Stomach (tissue), 9 donors: ENCODE measurements around the gene PSMB7. TPM values are rescaled to one million over a fixed set of nuclear protein-coding genes. Genes with fewer than 3 reads are reported as not detected.

Source experiments
- DNase-seq, 2 donors: peaks; one replicate each; pipeline versions ENCODE4 v3.0.0 to v3.0.0-alpha.2; 2013 to 2019
- H3K27ac ChIP-seq, 5 donors: fragments of 200-600 bp in 4 of 5; sonication (generic) in 4 of 5; one replicate each; pipeline ENCODE4 v1.5.1; 2013 to 2019; ENCODE audit warnings: mild to moderate bottlenecking in 1 of 5, moderate library complexity in 1 of 5
- H3K27me3 ChIP-seq, 3 donors: fragments of 200-600 bp; sonication (generic); one replicate each; pipeline ENCODE4 v1.5.1; 2017 to 2019; ENCODE audit warnings: mixed run types in 1 of 3
- H3K36me3 ChIP-seq, 4 donors: fragments of 200-600 bp; sonication (generic); 1 replicate in 3 of 4; 2 replicates in 1 of 4; pipeline ENCODE4 v1.5.1; 2016 to 2019
- H3K4me1 ChIP-seq, 4 donors: fragments of 200-600 bp; sonication (generic); one replicate each; pipeline ENCODE4 v1.5.1; 2016 to 2019
- H3K4me3 ChIP-seq, 4 donors: fragments of 200-600 bp; sonication (generic) in 3 of 4; one replicate each; pipeline ENCODE4 v1.5.1; 2016 to 2019; ENCODE audit warnings: mild to moderate bottlenecking in 1 of 4
- H3K9me3 ChIP-seq, 4 donors: fragments of 200-600 bp; sonication (generic); one replicate each; pipeline ENCODE4 v1.5.1; 2016 to 2019
- CTCF ChIP-seq, 7 experiments: fragments of 450-650 bp in 4 of 7; fragments of 200-600 bp in 3 of 7; sonication (generic) in 3 of 7; IDR thresholded peaks; one replicate each; pipeline ENCODE4 v1.5.1; 2016 to 2019; ENCODE audit warnings: antibody characterized with exemption in 7 of 7, control low read depth in 2 of 7, mild to moderate bottlenecking in 1 of 7
- EP300 ChIP-seq: sonication (generic); formaldehyde crosslinking; IDR thresholded peaks from one replicate; pipeline ENCODE4 v1.6.1; 2017; ENCODE audit warnings: antibody characterized with exemption
- POLR2A ChIP-seq, 4 donors: fragments of 450-650 bp; IDR thresholded peaks; one replicate each; pipeline ENCODE4 v1.6.1; 2016; ENCODE audit warnings: antibody characterized with exemption in 4 of 4, control low read depth in 2 of 4, mild to moderate bottlenecking in 1 of 4, moderate library complexity in 1 of 4
- POLR2AphosphoS5 ChIP-seq, 3 donors: sonication (generic); formaldehyde crosslinking; IDR thresholded peaks; one replicate each; pipeline ENCODE4 v1.6.1; 2016; ENCODE audit warnings: antibody characterized with exemption in 3 of 3
- WGBS, 5 donors: extraction: QIAGEN DNeasy Blood & Tissue Kit in 3 of 5; methylation state at CpG; one replicate each; pipeline versions ENCODE4 v1.1.5 to v1.1.7; 2013 to 2018; 5-methylcytosine and 5-hydroxymethylcytosine counted together
- intact Hi-C: fragments of 100-400 bp; cut with DNase I; formaldehyde crosslinking; loops from one replicate; pipeline ENCODE4 v1.15.1; 2023; ENCODE audit warnings: low total_unique reads
- polyA plus RNA-seq, 3 donors: library from polyadenylated mRNA; stranded (reverse); fragments of 200-250 nt; gene quantifications; one replicate each; pipeline ENCODE4 v1.2.3, GENCODE V29; 2013
- total RNA-seq, 5 donors: library from RNA; depleted of rRNA; stranded (reverse); fragments of >200 nt; gene quantifications; one replicate each; pipeline versions ENCODE4 v1.1.0 to v1.2.3, GENCODE V29; 2014 to 2016
- donor health status: healthy with polysubstance abuse.
- donor health status: Bipolar disorder and iron deficiency.
- donor health status: healthy.

Gene PSMB7
- total and polyA plus RNA-seq, 8 donors = 4.9 to 213 (median 118) TPM

GRCh38 chr9:124355039-124355940, 60.0 kb downstream of the PSMB7 start:
- Histone ChIP-seq H3K36me3 (peaks cover 48 to 81% (median 70%) of the 10 kb centered on the region in 4 donors), H3K4me1 (peaks cover 0 to 26% (median 8%) of the 10 kb centered on the region in 4 donors), H3K9me3 (no peaks in the 10 kb centered on the region), H3K4me3 (no peak overlapping the region), H3K27me3 (no peaks in the 10 kb centered on the region), H3K27ac (no peak overlapping the region)
- no peak for DNase-seq
- intact Hi-C loops = no loop called here
- WGBS, 5 donors = 90 to 95% (median 92%) methylated on average over 20 to 21 of the region's 21 CpGs
- TF ChIP-seq POLR2AphosphoS5 (IDR thresholded peaks at IDR 0.05) (no peak), CTCF (IDR thresholded peaks at IDR 0.05) (no peak), EP300 (no peak)

GRCh38 chr9:124354346-124355038, 60.8 kb downstream of the PSMB7 start:
- Histone ChIP-seq H3K27ac (no peak overlapping the region), H3K9me3 (no peaks in the 10 kb centered on the region), H3K4me1 (peaks cover 0 to 26% (median 6%) of the 10 kb centered on the region in 4 donors), H3K36me3 (peaks cover 55 to 89% (median 77%) of the 10 kb centered on the region in 4 donors), H3K4me3 (no peak overlapping the region), H3K27me3 (no peaks in the 10 kb centered on the region)
- no peak for DNase-seq
- intact Hi-C loops = no loop called here
- TF ChIP-seq CTCF (IDR thresholded peaks at IDR 0.05) = no peak
- TF ChIP-seq POLR2A (IDR thresholded peaks at IDR 0.05) = no peak
- no peak for TF ChIP-seq EP300
- no peak for TF ChIP-seq POLR2AphosphoS5 (IDR thresholded peaks at IDR 0.05)
- 91 to 94% (median 91%) methylated on average over 14 to 17 of the region's 17 CpGs for WGBS, 5 donors

- DNase-seq = no peak
- intact Hi-C loops = no loop called here
- H3K4me3 ChIP-seq = no peak overlapping the region
- TF ChIP-seq EP300 (no peak), POLR2AphosphoS5 (IDR thresholded peaks at IDR 0.05) (no peak)
- WGBS, 5 donors = 77 to 85% (median 84%) methylated on average over 4 of the region's 4 CpGs
- peaks cover 61 to 95% (median 84%) of the 10 kb centered on the region in 4 donors for H3K36me3 ChIP-seq
- H3K4me1 ChIP-seq = peaks cover 0 to 26% (median 6%) of the 10 kb centered on the region in 4 donors
- no peaks in the 10 kb centered on the region for H3K27me3 ChIP-seq
- H3K9me3 ChIP-seq = no peaks in the 10 kb centered on the region
- H3K27ac ChIP-seq = no peak overlapping the region
Observed at GRCh38 chr9:124353811-124354274, 61.4 kb downstream of the PSMB7 start.

- Histone ChIP-seq H3K36me3 (peaks cover 67 to 96% (median 90%) of the 10 kb centered on the region in 4 donors), H3K27ac (no peak overlapping the region), H3K27me3 (no peaks in the 10 kb centered on the region), H3K9me3 (no peaks in the 10 kb centered on the region), H3K4me1 (peaks cover 0 to 22% (median 6%) of the 10 kb centered on the region in 4 donors), H3K4me3 (no peak overlapping the region)
- intact Hi-C loops = no loop called here
- DNase-seq = no peak
- WGBS, 5 donors = 88 to 99% (median 94%) methylated on average over 5 to 7 of the region's 7 CpGs
- no peak for TF ChIP-seq EP300
- no peak for TF ChIP-seq CTCF (IDR thresholded peaks at IDR 0.05)
- TF ChIP-seq POLR2A (IDR thresholded peaks at IDR 0.05) = no peak
- no peak for TF ChIP-seq POLR2AphosphoS5 (IDR thresholded peaks at IDR 0.05)
Observed at GRCh38 chr9:124353166-124353768, 62.0 kb downstream of the PSMB7 start.
